ENCODE results near the gene TOB1. TPM values are rescaled to one million over a fixed set of nuclear protein-coding genes. Genes with fewer than 3 reads are reported as not detected.

The TOB1 gene
- total RNA-seq (2014; rRNA removed; shearing (Covaris generic)) = 9.9 and 19.9 TPM in 2 replicates

- DNase-seq (ENCODE audit: low read depth) = peak; percentile 96
Observed at GRCh38 chr17:50866261-50866949, at the start of gene TOB1. Gene TOB1, minus strand, starts transcription at chr17:50866354. Its CDS starts 2,337 bp downstream, at chr17:50864017.

- no peak for DNase-seq (ENCODE audit: low read depth)
Observed at GRCh38 chr17:50914505-50915063, 48.4 kb upstream of the TOB1 start.

GRCh38 chr17:50913120-50913519 lies 47.0 kb upstream of the TOB1 start:
- DNase-seq (ENCODE audit: low read depth) = no peak

- DNase-seq (ENCODE audit: low read depth) = no peak
Observed at GRCh38 chr17:50911890-50912289, 45.7 kb upstream of the TOB1 start.

- no peak for DNase-seq (ENCODE audit: low read depth)
Observed at GRCh38 chr17:50911450-50911849, 45.3 kb upstream of the TOB1 start.

- DNase-seq (ENCODE audit: low read depth) = no peak
Observed at GRCh38 chr17:50909765-50910605, 43.8 kb upstream of the TOB1 start.

GRCh38 chr17:50908860-50909764 lies 43.0 kb upstream of the TOB1 start:
- DNase-seq (ENCODE audit: low read depth) = no peak

- DNase-seq (ENCODE audit: low read depth) = no peak
Observed at GRCh38 chr17:50908140-50908859, 42.1 kb upstream of the TOB1 start.

GRCh38 chr17:50906443-50906842 lies 40.3 kb upstream of the TOB1 start:
- DNase-seq (ENCODE audit: low read depth) = no peak

GRCh38 chr17:50905460-50905803 lies 39.3 kb upstream of the TOB1 start:
- DNase-seq (ENCODE audit: low read depth) = no peak

GRCh38 chr17:50904518-50905459 lies 38.6 kb upstream of the TOB1 start:
- peak; percentile 20 for DNase-seq (ENCODE audit: low read depth)

- DNase-seq (ENCODE audit: low read depth) = no peak
Observed at GRCh38 chr17:50903604-50904517, 37.7 kb upstream of the TOB1 start.

- DNase-seq (ENCODE audit: low read depth) = no peak
Observed at GRCh38 chr17:50902372-50903353, 36.5 kb upstream of the TOB1 start.

GRCh38 chr17:50900383-50900892 lies 34.3 kb upstream of the TOB1 start:
- no peak for DNase-seq (ENCODE audit: low read depth)

GRCh38 chr17:50899559-50900319 lies 33.6 kb upstream of the TOB1 start:
- DNase-seq (ENCODE audit: low read depth) = no peak

- DNase-seq (ENCODE audit: low read depth) = no peak
Observed at GRCh38 chr17:50899005-50899460, 32.9 kb upstream of the TOB1 start.
